ENCODE measurements around the gene SH3PXD2A. TPM values are rescaled to one million over a fixed set of nuclear protein-coding genes. Genes with fewer than 3 reads are reported as not detected.
"Not testable (repeated sequence)": the region's sequence is repeated elsewhere in the genome, so short reads cannot be mapped to it uniquely, and the experiment has no call there.

SH3PXD2A gene
- total and polyA plus RNA-seq, 2 donors (not counting 1 experiment from before 2014, with no cell fraction given) = 3.2 to 33.5 TPM

DNA sequence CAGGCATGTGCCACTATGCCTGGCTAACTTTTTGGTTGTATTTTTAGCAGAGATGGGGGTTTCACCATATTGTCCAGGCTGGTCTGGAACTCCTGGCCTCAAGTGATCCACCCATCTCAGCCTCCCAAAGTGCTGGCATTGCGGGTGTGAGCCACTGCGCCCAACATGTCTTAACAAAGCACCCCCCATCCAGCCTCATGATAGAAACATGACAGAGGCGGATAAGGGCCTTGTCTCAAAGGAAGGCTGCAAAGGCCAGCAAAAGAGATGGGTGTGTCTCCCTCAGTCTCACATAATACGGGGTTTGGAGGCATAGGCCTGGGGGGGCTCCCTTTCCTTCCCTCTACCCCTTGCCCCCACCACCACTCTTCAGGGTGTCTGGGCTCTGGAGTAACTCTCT lies 93.2 kb downstream of the SH3PXD2A start:
- no peaks in the 10 kb centered on the region for H3K79me2 ChIP-seq (ENCODE audit: control insufficient read depth, insufficient read depth, low read length)
- Mint-ChIP-seq H3K9me3 (ENCODE audit: insufficient read depth) (no peaks in the 10 kb centered on the region), H3K4me3 (no peak overlapping the region), H3K4me1 (peaks cover 23% of the 10 kb centered on the region), H3K27ac (no peak overlapping the region), H3K27me3 (peaks cover 21% of the 10 kb centered on the region)
- POLR2A ChIA-PET = no interaction called here
- intact Hi-C loops (cut with micrococcal nuclease) = no loop called here
- H3K9ac ChIP-seq (ENCODE audit: low read length) = no peak overlapping the region
- H3K27ac ChIP-seq (ENCODE audit: low read length in 2 of 2) = no peak overlapping the region
- CTCF ChIA-PET = no interaction called here
- H4K20me1 ChIP-seq (ENCODE audit: control insufficient read depth, insufficient read depth, low read length, poor library complexity, severe bottlenecking) = no peaks in the 10 kb centered on the region
- H3K4me2 ChIP-seq (replicated peaks; ENCODE audit: low read depth, low read length, poor library complexity, severe bottlenecking) = no peak overlapping the region
- TF ChIP-seq, protein P1, sequence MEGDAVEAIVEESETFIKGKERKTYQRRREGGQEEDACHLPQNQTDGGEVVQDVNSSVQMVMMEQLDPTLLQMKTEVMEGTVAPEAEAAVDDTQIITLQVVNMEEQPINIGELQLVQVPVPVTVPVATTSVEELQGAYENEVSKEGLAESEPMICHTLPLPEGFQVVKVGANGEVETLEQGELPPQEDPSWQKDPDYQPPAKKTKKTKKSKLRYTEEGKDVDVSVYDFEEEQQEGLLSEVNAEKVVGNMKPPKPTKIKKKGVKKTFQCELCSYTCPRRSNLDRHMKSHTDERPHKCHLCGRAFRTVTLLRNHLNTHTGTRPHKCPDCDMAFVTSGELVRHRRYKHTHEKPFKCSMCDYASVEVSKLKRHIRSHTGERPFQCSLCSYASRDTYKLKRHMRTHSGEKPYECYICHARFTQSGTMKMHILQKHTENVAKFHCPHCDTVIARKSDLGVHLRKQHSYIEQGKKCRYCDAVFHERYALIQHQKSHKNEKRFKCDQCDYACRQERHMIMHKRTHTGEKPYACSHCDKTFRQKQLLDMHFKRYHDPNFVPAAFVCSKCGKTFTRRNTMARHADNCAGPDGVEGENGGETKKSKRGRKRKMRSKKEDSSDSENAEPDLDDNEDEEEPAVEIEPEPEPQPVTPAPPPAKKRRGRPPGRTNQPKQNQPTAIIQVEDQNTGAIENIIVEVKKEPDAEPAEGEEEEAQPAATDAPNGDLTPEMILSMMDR (IDR thresholded peaks at IDR 0.05) = no peak
- TF ChIP-seq EZH2 (IDR thresholded peaks at IDR 0.05; ENCODE audit: borderline replicate concordance, insufficient read depth, low read depth, low read length, poor library complexity, severe bottlenecking) = no peak
- DNase-seq = no peak
- H3K9me3 ChIP-seq (ENCODE audit: control extremely low read depth in 1 of 3, control insufficient read depth in 2 of 3, insufficient read depth in 1 of 3, low read length in 2 of 3) = peaks cover 0 to 14% (median 3%) of the 10 kb centered on the region in 3 donors
- ATAC-seq (ENCODE audit: low read depth) = no peak
- H2AFZ ChIP-seq (ENCODE audit: insufficient read depth, low read depth, low read length, poor library complexity, severe bottlenecking) = no peak overlapping the region
- 100% methylated on average over 1 of the region's 4 CpGs for WGBS (ENCODE audit: insufficient coverage)
- H3K4me1 ChIP-seq (ENCODE audit: control insufficient read depth in 2 of 2, insufficient read depth in 2 of 2, low read length in 2 of 2) = peaks cover 22% of the 10 kb centered on the region in 2 donors
- no peaks in the 10 kb centered on the region for H3K36me3 ChIP-seq (replicated peaks in 1 of 2; ENCODE audit: control extremely low read depth in 1 of 2, control insufficient read depth in 1 of 2, extremely low read depth in 1 of 2, insufficient read depth in 2 of 2, low read length in 1 of 2)
- H3K27me3 ChIP-seq (replicated peaks in 1 of 4; ENCODE audit: control extremely low read depth in 1 of 4, control insufficient read depth in 3 of 4, insufficient read depth in 4 of 4, low read length in 3 of 4) = peaks cover 0 to 15% (median 4%) of the 10 kb centered on the region in 4 experiments
- H3K4me3 ChIP-seq (ENCODE audit: control extremely low read depth in 1 of 5, extremely low read depth in 1 of 5, insufficient read depth in 1 of 5, low read depth in 2 of 5, low read length in 4 of 5) = no peak overlapping the region

DNA sequence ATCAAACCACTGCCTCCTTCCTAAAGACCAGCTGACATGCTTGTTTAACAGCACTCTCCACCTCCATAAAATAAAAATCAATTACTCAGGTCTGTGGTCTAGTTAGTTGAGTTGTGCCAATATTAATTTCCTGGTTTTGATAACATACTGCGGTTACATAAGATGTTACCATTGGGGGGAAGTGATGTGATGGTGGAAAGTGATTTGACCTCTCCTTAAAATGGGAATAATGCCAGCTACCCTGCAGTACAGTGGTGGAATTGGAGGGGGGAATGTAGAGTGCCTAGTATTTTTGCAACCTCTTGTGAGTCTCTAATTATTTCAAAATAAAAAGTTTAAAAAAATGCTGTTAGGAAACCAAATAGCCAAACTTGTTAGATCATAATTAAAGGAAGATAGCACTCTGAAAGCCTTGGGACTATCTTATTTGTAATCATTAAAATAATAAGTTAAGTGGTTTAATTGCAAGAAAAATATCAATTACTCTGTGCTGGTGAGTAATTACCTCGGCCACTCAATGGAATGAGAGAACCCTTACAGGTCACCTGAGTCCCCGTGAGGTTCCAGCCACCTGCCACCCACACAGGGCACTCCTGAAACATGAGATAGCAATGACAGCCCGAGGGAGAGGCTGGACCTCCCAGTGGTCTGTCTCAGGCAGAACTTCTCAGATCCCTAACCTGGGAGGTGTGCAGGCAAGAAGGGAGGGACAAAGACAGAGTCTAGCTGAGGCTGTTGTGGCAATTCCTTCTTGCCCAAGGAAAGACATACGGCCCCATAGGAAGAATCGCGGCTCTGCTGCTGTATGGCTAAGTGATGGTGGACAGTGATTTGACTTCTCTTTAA lies 94.1 kb downstream of the SH3PXD2A start:
- no peak overlapping the region for H3K9ac ChIP-seq (ENCODE audit: low read length)
- no peak overlapping the region for H3K4me3 ChIP-seq (ENCODE audit: control extremely low read depth in 1 of 5, extremely low read depth in 1 of 5, insufficient read depth in 1 of 5, low read depth in 2 of 5, low read length in 4 of 5)
- Mint-ChIP-seq H3K4me3 (no peak overlapping the region), H3K9me3 (ENCODE audit: insufficient read depth) (no peaks in the 10 kb centered on the region), H3K27ac (no peak overlapping the region), H3K4me1 (peaks cover 21% of the 10 kb centered on the region), H3K27me3 (peaks cover 27% of the 10 kb centered on the region)
- peaks cover 0 to 14% (median 3%) of the 10 kb centered on the region in 3 donors for H3K9me3 ChIP-seq (ENCODE audit: control extremely low read depth in 1 of 3, control insufficient read depth in 2 of 3, insufficient read depth in 1 of 3, low read length in 2 of 3)
- intact Hi-C loops (cut with micrococcal nuclease) = no loop called here
- no peak overlapping the region for H3K4me2 ChIP-seq (replicated peaks; ENCODE audit: low read depth, low read length, poor library complexity, severe bottlenecking)
- 93% methylated on average over 6 of the region's 7 CpGs for WGBS (ENCODE audit: insufficient coverage)
- CTCF ChIA-PET = no interaction called here
- no peaks in the 10 kb centered on the region for H3K36me3 ChIP-seq (replicated peaks in 1 of 2; ENCODE audit: control extremely low read depth in 1 of 2, control insufficient read depth in 1 of 2, extremely low read depth in 1 of 2, insufficient read depth in 2 of 2, low read length in 1 of 2)
- no peak overlapping the region for H3K27ac ChIP-seq (ENCODE audit: low read length in 2 of 2)
- no peaks in the 10 kb centered on the region for H4K20me1 ChIP-seq (ENCODE audit: control insufficient read depth, insufficient read depth, low read length, poor library complexity, severe bottlenecking)
- no peaks in the 10 kb centered on the region for H3K79me2 ChIP-seq (ENCODE audit: control insufficient read depth, insufficient read depth, low read length)
- peaks cover 0 to 17% (median 4%) of the 10 kb centered on the region in 4 experiments for H3K27me3 ChIP-seq (replicated peaks in 1 of 4; ENCODE audit: control extremely low read depth in 1 of 4, control insufficient read depth in 3 of 4, insufficient read depth in 4 of 4, low read length in 3 of 4)
- H2AFZ ChIP-seq (ENCODE audit: insufficient read depth, low read depth, low read length, poor library complexity, severe bottlenecking) = no peak overlapping the region
- POLR2A ChIA-PET = no interaction called here
- DNase-seq = no peak
- no peak for ATAC-seq (ENCODE audit: low read depth)
- TF ChIP-seq, protein P1 (IDR thresholded peaks at IDR 0.05) = no peak
- TF ChIP-seq EZH2 (IDR thresholded peaks at IDR 0.05; ENCODE audit: borderline replicate concordance, insufficient read depth, low read depth, low read length, poor library complexity, severe bottlenecking) = no peak
- H3K4me1 ChIP-seq (ENCODE audit: control insufficient read depth in 2 of 2, insufficient read depth in 2 of 2, low read length in 2 of 2) = peaks cover 22% of the 10 kb centered on the region in 2 donors

DNA sequence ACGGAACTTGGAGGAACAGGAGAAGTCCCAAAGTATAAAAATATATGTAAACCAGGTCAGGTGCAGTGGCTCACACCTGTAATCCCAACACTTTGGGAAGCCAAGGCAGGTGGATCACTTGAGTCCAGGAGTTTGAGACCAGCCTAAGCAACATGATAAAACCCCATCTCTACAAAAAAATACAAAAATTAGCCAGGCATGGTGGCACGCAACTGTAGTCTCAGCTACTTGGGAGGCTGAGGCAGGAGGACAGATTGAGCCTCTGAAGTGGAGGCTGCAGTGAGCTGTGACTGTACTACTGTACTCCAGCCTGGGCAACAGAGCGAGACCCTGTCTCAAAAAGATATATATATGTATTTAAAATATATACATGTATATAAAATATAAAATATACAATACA lies 95.1 kb downstream of the SH3PXD2A start:
- H3K4me2 ChIP-seq (replicated peaks; ENCODE audit: low read depth, low read length, poor library complexity, severe bottlenecking); H3K4me3 Mint-ChIP-seq; DNase-seq; H3K4me3 ChIP-seq (ENCODE audit: control extremely low read depth in 1 of 5, extremely low read depth in 1 of 5, insufficient read depth in 1 of 5, low read depth in 2 of 5, low read length in 4 of 5); H3K27ac ChIP-seq (ENCODE audit: low read length in 2 of 2); CTCF ChIA-PET; POLR2A ChIA-PET; H3K27ac Mint-ChIP-seq; H2AFZ ChIP-seq (ENCODE audit: insufficient read depth, low read depth, low read length, poor library complexity, severe bottlenecking); H4K20me1 ChIP-seq (ENCODE audit: control insufficient read depth, insufficient read depth, low read length, poor library complexity, severe bottlenecking); H3K36me3 ChIP-seq (replicated peaks in 1 of 2; ENCODE audit: control extremely low read depth in 1 of 2, control insufficient read depth in 1 of 2, extremely low read depth in 1 of 2, insufficient read depth in 2 of 2, low read length in 1 of 2); intact Hi-C loops (cut with micrococcal nuclease); H3K9me3 Mint-ChIP-seq (ENCODE audit: insufficient read depth); ATAC-seq (ENCODE audit: low read depth); H3K9ac ChIP-seq (ENCODE audit: low read length); H3K79me2 ChIP-seq (ENCODE audit: control insufficient read depth, insufficient read depth, low read length): not testable (repeated sequence)
- peaks cover 11% of the 10 kb centered on the region for H3K4me1 Mint-ChIP-seq
- H3K27me3 Mint-ChIP-seq = peaks cover 27% of the 10 kb centered on the region
- peaks cover 12% of the 10 kb centered on the region in 2 donors for H3K4me1 ChIP-seq (ENCODE audit: control insufficient read depth in 2 of 2, insufficient read depth in 2 of 2, low read length in 2 of 2)
- WGBS (ENCODE audit: insufficient coverage) = 100% methylated on average over 1 of the region's 3 CpGs
- peaks cover 0 to 17% (median 4%) of the 10 kb centered on the region in 4 experiments for H3K27me3 ChIP-seq (replicated peaks in 1 of 4; ENCODE audit: control extremely low read depth in 1 of 4, control insufficient read depth in 3 of 4, insufficient read depth in 4 of 4, low read length in 3 of 4)
- peaks cover 0 to 14% (median 3%) of the 10 kb centered on the region in 3 donors for H3K9me3 ChIP-seq (ENCODE audit: control extremely low read depth in 1 of 3, control insufficient read depth in 2 of 3, insufficient read depth in 1 of 3, low read length in 2 of 3)
